Panc1 (cell line): ENCODE data around the gene IFNA4. TPM values are rescaled to one million over a fixed set of nuclear protein-coding genes. Genes with fewer than 3 reads are reported as not detected.
"Not testable (repeated sequence)": the region's sequence is repeated elsewhere in the genome, so short reads cannot be mapped to it uniquely, and the experiment has no call there.

Experiments used
- ATAC-seq: fragments of 200-7000 bp; cut with Tn5 transposase; 2 replicates; pipeline ENCODE4 v1.9.1; 2020; ENCODE audit warnings: mild to moderate bottlenecking, moderate library complexity
- Bru-seq: library from RNA; stranded (reverse); fragments of 400-500 nt; gene quantifications from one replicate; lab custom pipeline; 2021; lab: Mats Ljungman, UMichigan
- BruChase-seq, 2 experiments: library from RNA; stranded (reverse); fragments of 400-500 nt; gene quantifications; one replicate each; lab custom pipeline; 2021; lab: Mats Ljungman, UMichigan
- BruUV-seq: library from RNA; stranded (reverse); fragments of 400-500 nt; replicated peaks from 2 replicates; lab custom pipeline; 2021; lab: Mats Ljungman, UMichigan
- CTCF ChIA-PET: fragments of 300-600 bp; sonication (Branson Sonifier 250); formaldehyde crosslinking; loops from one replicate; lab custom pipeline; 2022; ENCODE audit warnings: antibody characterized with exemption; lab: Charles Lee
- POLR2A ChIA-PET: fragments of 300-600 bp; sonication (Branson Sonifier 250); formaldehyde crosslinking; loops from one replicate; lab custom pipeline; 2022; ENCODE audit warnings: antibody characterized with exemption; lab: Charles Lee
- DNase-seq: peaks from one replicate; pipeline ENCODE4 v3.0.0-alpha.2; 2010; ENCODE audit warnings: low read depth, low spot score
- H3K27ac ChIP-seq: 2 replicates; pipeline ENCODE4 v1.5.1; 2011; ENCODE audit warnings: mild to moderate bottlenecking, low read length, inconsistent platforms
- H3K27me3 ChIP-seq: fragments of 200-500 bp; sonication (Bioruptor generic); 2 replicates; pipeline ENCODE4 v1.6.0; 2014; ENCODE audit warnings: low read length, inconsistent platforms; ENCODE audit not compliant: control insufficient read depth, insufficient read depth
- H3K36me3 ChIP-seq: fragments of 200-500 bp; sonication (Bioruptor generic); 2 replicates; pipeline ENCODE4 v1.5.1; 2014; ENCODE audit warnings: inconsistent platforms, mild to moderate bottlenecking, low read length, moderate library complexity; ENCODE audit not compliant: control insufficient read depth, insufficient read depth
- H3K4me1 ChIP-seq: 2 replicates; pipeline ENCODE4 v1.5.1; 2011; ENCODE audit warnings: inconsistent platforms, mild to moderate bottlenecking, low read length, moderate library complexity; ENCODE audit not compliant: control insufficient read depth, insufficient read depth
- H3K4me3 ChIP-seq, 2 experiments: 2 replicates each; pipeline ENCODE4 v1.5.1; 2011 to 2012; ENCODE audit warnings: low read depth in 2 of 2, low read length in 2 of 2, mild to moderate bottlenecking in 2 of 2, inconsistent platforms in 1 of 2, moderate library complexity in 1 of 2
- H3K9me3 ChIP-seq: fragments of 200-500 bp; sonication (Bioruptor generic); 2 replicates; pipeline ENCODE4 v1.5.1; 2014; ENCODE audit warnings: low read depth, mild to moderate bottlenecking, inconsistent platforms, low read length, moderate library complexity; ENCODE audit not compliant: control insufficient read depth, insufficient read depth
- POLR2AphosphoS5 ChIP-seq: IDR thresholded peaks from 2 replicates; pipeline ENCODE4 v1.6.1; 2012; ENCODE audit warnings: mild to moderate bottlenecking, low read depth, low read length, moderate library complexity
- SIN3A ChIP-seq: IDR thresholded peaks from 2 replicates; pipeline ENCODE4 v1.6.1; 2012; ENCODE audit warnings: low read depth, mild to moderate bottlenecking, low read length, moderate library complexity, borderline replicate concordance; ENCODE audit not compliant: insufficient read depth
- TCF7L2 ChIP-seq: IDR thresholded peaks from 2 replicates; pipeline ENCODE4 v1.6.1; 2011; ENCODE audit warnings: mild to moderate bottlenecking, low read depth, low read length, inconsistent platforms
- in situ Hi-C: cut with HindIII; loops from 2 replicates; pipeline ENCODE4 v1.10.0; 2016; ENCODE audit warnings: low sequenced_read_pairs, low pct_unique_long_range_greater_than_20kb
- intact Hi-C: fragments of 100-400 bp; cut with micrococcal nuclease; formaldehyde crosslinking; loops from one replicate; pipeline ENCODE4 v1.10.0; 2022; ENCODE audit not compliant: unreplicated experiment
- long read RNA-seq: library from polyadenylated mRNA; unstranded; transcript quantifications from one replicate; pipeline ENCODE4 v2.0.0, GENCODE V29; 2021; ENCODE audit not compliant: unreplicated experiment
- polyA plus RNA-seq: library from polyadenylated mRNA; unstranded; fragments of >200 nt; gene quantifications from one replicate; pipeline ENCODE4 v1.2.1, GENCODE V29; 2012; ENCODE audit warnings: missing spikeins; ENCODE audit not compliant: insufficient read length
- total RNA-seq: library from RNA; stranded (reverse); gene quantifications from one replicate; pipeline ENCODE4 v1.2.1, GENCODE V29; 2021; ENCODE audit not compliant: unreplicated experiment
- TF ChIP-seq, protein P1 (sequence below): fragments of 450-650 bp; IDR thresholded peaks from 2 replicates; pipeline ENCODE4 v1.5.1; 2017; ENCODE audit warnings: mild to moderate bottlenecking
- TF ChIP-seq, protein P2 (sequence below), 2 experiments: IDR thresholded peaks; 2 replicates each; pipeline ENCODE4 v1.6.1; 2011 to 2012; ENCODE audit warnings: low read depth in 2 of 2, control low read depth in 1 of 2, low read length in 1 of 2, mild to moderate bottlenecking in 1 of 2, moderate library complexity in 1 of 2; ENCODE audit not compliant: insufficient read depth in 1 of 2

Gene IFNA4
- total RNA-seq (not detected), Bru-seq, nascent RNA (not detected), BruChase-seq, experiment 1, labeled RNA remaining after a 2-hour chase (not detected), BruChase-seq, experiment 2, labeled RNA remaining after a 6-hour chase (not detected)
- polyA plus RNA-seq = not detected
- long read RNA-seq = 0 reads

DNA sequence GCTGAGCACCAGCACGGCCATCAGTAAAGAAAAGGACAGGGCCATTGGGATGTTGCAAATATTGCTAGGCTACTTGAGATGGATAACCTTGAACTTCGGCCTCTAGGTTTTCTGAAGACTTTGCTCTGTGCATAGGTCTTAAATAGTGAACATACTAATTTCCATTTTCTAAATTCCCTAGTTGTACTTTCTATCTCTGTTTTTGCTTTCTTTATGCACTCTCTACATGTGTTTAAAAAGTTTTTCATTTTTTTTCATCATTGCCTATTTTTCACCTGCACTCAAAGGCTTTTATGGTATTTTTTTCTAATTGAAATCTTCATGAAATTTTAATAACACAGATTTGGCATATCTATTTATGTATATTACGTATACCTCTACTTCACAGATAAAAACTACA is at the start of gene IFNA4:
Gene IFNA4, minus strand, starts transcription at position 101 of the 400 bp plus-strand sequence. Its CDS starts 56 bp downstream, at position 45.
- in situ Hi-C loops, H3K27ac ChIP-seq, POLR2A ChIA-PET, DNase-seq, H3K9me3 ChIP-seq, H3K4me3 ChIP-seq, CTCF ChIA-PET, H3K27me3 ChIP-seq, intact Hi-C loops, BruUV-seq, H3K36me3 ChIP-seq, ATAC-seq, H3K4me1 ChIP-seq: not testable (repeated sequence)

DNA sequence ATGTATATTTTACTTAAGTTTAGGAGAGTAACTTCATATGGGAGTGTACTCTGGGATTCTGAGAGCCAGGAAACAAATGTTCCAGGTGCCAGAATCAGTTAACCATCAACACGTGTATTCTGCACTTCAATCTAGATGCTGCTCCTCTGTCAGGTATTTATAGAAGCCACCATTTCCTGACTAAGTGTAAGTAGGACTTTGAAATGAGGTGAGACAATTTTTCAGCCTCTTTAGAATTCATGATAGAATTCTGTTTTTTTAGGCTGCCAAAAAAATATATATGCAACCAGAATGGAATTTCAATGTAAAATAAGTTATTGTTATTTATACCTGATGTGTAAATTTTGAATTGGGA is 49.0 kb upstream of the IFNA4 start:
- ATAC-seq, in situ Hi-C loops, BruUV-seq, CTCF ChIA-PET, H3K27me3 ChIP-seq, H3K27ac ChIP-seq, POLR2A ChIA-PET, DNase-seq, H3K4me1 ChIP-seq, H3K4me3 ChIP-seq, H3K36me3 ChIP-seq, intact Hi-C loops, H3K9me3 ChIP-seq: not testable (repeated sequence)

DNA sequence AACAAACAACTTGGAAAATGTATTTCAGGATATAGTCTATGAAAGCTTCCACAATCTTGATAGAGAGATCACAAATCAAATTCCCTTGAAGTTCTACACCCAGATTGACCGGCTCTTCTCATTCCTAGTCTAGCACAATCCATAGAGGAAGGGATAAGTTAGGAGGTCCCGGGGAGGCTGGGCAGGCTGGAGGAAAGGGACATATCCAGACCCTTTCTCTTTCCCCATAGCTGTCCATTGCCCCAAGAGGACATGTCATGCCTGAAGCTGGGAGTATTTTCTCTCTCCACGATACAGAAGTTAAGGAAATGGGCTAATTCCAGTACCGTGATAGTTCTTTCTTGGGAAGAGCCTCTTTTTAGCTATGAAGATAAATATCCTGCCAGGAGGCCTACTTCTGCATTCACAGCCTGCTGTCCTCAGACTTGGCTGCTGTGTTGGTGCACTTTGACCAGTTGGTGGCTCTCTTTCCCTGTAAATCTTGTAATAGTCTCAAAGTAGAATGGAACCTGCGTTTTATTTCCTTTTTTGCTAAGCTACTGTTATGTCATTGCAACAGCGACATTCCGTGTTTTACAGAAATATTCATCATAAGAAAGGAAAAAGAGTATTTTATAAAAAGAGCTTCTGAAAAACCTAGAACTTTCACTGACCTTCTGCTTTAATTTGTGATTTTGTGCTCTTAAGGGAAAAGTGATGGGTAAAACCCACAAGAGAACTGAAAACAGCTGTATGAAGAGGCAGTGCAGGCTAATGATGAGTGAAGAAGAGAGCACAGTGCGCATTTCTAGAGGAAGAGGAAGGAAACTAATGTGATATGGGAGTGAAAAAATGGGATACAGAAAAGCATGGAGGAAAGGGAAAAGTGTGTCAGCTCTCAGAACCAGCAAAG is 48.3 kb upstream of the IFNA4 start:
- H3K4me1 ChIP-seq, H3K27me3 ChIP-seq, in situ Hi-C loops, H3K27ac ChIP-seq, H3K9me3 ChIP-seq, intact Hi-C loops, BruUV-seq, DNase-seq, ATAC-seq, POLR2A ChIA-PET, CTCF ChIA-PET, H3K4me3 ChIP-seq, H3K36me3 ChIP-seq: not testable (repeated sequence)
- TF ChIP-seq, protein P1, sequence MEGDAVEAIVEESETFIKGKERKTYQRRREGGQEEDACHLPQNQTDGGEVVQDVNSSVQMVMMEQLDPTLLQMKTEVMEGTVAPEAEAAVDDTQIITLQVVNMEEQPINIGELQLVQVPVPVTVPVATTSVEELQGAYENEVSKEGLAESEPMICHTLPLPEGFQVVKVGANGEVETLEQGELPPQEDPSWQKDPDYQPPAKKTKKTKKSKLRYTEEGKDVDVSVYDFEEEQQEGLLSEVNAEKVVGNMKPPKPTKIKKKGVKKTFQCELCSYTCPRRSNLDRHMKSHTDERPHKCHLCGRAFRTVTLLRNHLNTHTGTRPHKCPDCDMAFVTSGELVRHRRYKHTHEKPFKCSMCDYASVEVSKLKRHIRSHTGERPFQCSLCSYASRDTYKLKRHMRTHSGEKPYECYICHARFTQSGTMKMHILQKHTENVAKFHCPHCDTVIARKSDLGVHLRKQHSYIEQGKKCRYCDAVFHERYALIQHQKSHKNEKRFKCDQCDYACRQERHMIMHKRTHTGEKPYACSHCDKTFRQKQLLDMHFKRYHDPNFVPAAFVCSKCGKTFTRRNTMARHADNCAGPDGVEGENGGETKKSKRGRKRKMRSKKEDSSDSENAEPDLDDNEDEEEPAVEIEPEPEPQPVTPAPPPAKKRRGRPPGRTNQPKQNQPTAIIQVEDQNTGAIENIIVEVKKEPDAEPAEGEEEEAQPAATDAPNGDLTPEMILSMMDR = peak; percentile 43

DNA sequence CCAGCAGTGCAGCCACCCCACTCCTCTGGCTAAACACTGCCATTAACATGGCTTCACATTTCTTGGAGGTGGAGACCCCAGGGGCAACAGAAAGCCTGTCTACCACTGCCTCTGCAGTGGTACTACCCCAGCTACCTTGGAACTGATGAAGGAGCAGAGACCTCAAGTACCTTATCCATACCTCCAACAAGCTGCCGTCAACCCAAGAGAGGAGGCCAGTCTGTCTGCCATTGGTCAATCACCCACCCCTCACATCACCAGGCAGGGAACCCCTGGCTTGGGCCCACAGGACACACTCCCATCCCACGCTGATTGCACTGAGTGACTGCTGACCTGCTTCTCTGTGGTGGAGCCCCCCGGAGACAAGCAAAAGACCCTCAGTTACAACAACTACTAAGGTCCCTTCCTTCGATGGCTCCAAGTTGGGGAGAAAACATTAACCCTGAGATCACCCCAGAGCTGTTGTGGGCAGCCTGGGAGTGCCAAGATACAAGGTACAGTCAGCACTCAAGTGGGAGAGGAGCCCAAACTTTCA is 46.8 kb upstream of the IFNA4 start:
- intact Hi-C loops = no loop called here
- in situ Hi-C loops = no loop called here

More for the DNA sequence above, 46.8 kb upstream of the IFNA4 start:
- no peaks in the 10 kb centered on the region for H3K4me1 ChIP-seq
- no peaks in the 10 kb centered on the region for H3K9me3 ChIP-seq
- ChIA-PET POLR2A (no interaction called here), CTCF (no interaction called here)
- no peak overlapping the region for H3K4me3 ChIP-seq
- H3K27me3 ChIP-seq = no peaks in the 10 kb centered on the region
- BruUV-seq = no TSS peak
- H3K36me3 ChIP-seq = no peaks in the 10 kb centered on the region
- DNase-seq (no peak), ATAC-seq (no peak)
- TF ChIP-seq, protein P1 = no peak
- TF ChIP-seq TCF7L2 (no peak), POLR2AphosphoS5 (no peak), SIN3A (no peak)
- TF ChIP-seq, protein P2, sequence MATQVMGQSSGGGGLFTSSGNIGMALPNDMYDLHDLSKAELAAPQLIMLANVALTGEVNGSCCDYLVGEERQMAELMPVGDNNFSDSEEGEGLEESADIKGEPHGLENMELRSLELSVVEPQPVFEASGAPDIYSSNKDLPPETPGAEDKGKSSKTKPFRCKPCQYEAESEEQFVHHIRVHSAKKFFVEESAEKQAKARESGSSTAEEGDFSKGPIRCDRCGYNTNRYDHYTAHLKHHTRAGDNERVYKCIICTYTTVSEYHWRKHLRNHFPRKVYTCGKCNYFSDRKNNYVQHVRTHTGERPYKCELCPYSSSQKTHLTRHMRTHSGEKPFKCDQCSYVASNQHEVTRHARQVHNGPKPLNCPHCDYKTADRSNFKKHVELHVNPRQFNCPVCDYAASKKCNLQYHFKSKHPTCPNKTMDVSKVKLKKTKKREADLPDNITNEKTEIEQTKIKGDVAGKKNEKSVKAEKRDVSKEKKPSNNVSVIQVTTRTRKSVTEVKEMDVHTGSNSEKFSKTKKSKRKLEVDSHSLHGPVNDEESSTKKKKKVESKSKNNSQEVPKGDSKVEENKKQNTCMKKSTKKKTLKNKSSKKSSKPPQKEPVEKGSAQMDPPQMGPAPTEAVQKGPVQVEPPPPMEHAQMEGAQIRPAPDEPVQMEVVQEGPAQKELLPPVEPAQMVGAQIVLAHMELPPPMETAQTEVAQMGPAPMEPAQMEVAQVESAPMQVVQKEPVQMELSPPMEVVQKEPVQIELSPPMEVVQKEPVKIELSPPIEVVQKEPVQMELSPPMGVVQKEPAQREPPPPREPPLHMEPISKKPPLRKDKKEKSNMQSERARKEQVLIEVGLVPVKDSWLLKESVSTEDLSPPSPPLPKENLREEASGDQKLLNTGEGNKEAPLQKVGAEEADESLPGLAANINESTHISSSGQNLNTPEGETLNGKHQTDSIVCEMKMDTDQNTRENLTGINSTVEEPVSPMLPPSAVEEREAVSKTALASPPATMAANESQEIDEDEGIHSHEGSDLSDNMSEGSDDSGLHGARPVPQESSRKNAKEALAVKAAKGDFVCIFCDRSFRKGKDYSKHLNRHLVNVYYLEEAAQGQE (IDR thresholded peaks at IDR 0.05; ENCODE audit: insufficient read depth in 1 of 2, low read depth in 2 of 2, low read length in 1 of 2) = no peak
- no peak overlapping the region for H3K27ac ChIP-seq
